ENCODE data around the gene ATP10A. TPM values are rescaled to one million over a fixed set of nuclear protein-coding genes. Genes with fewer than 3 reads are reported as not detected.
A peak's percentile ranks its signal among the peaks of the same experiment; 100 is the strongest.

ATP10A gene
- total RNA-seq, 2 experiments from 2014 or later, result 0.06 TPM; not detected in 1

- no peaks in the 10 kb centered on the region for H3K9me2 ChIP-seq (ENCODE audit: insufficient read depth, low read length)
- no peaks in the 10 kb centered on the region for H3K9me3 ChIP-seq (ENCODE audit: low read length)
- no peaks in the 10 kb centered on the region for H4K20me1 ChIP-seq (ENCODE audit: insufficient read depth, low read length)
- peak; percentile 45 for DNase-seq (ENCODE audit: low spot score)
- CTCF ChIA-PET (ENCODE audit: unreplicated experiment), result interaction anchor here (0.7 to 1.3 kb wide), 2 partner anchors 17 to 240 kb away, joined by 3 to 4 read pairs; no protein-coding TSS in a partner anchor
- H3K4me3 ChIP-seq (ENCODE audit: low read depth, low read length, poor library complexity, severe bottlenecking), result no peak overlapping the region
- no TSS peak for BruUV-seq (replicated peaks)
- H3K4me1 ChIP-seq (ENCODE audit: insufficient read depth, low read length, poor library complexity, severe bottlenecking), result no peaks in the 10 kb centered on the region
- no peak overlapping the region for H3K27ac ChIP-seq (ENCODE audit: low read depth, low read length, poor library complexity, severe bottlenecking)
- H3K79me2 ChIP-seq (ENCODE audit: insufficient read depth, low read depth, low read length), result no peaks in the 10 kb centered on the region
- TF ChIP-seq, protein P1, sequence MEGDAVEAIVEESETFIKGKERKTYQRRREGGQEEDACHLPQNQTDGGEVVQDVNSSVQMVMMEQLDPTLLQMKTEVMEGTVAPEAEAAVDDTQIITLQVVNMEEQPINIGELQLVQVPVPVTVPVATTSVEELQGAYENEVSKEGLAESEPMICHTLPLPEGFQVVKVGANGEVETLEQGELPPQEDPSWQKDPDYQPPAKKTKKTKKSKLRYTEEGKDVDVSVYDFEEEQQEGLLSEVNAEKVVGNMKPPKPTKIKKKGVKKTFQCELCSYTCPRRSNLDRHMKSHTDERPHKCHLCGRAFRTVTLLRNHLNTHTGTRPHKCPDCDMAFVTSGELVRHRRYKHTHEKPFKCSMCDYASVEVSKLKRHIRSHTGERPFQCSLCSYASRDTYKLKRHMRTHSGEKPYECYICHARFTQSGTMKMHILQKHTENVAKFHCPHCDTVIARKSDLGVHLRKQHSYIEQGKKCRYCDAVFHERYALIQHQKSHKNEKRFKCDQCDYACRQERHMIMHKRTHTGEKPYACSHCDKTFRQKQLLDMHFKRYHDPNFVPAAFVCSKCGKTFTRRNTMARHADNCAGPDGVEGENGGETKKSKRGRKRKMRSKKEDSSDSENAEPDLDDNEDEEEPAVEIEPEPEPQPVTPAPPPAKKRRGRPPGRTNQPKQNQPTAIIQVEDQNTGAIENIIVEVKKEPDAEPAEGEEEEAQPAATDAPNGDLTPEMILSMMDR (conservative IDR thresholded peaks at IDR 0.05; ENCODE audit: low read length), result peak; percentile 82
- no peak for TF ChIP-seq EZH2phosphoT487 (IDR thresholded peaks at IDR 0.05; ENCODE audit: borderline replicate concordance, low read depth, low read length)
- no peak overlapping the region for H3K4me2 ChIP-seq (ENCODE audit: low read length)
- POLR2A ChIA-PET, result no interaction called here
- intact Hi-C loops (cut with micrococcal nuclease; ENCODE audit: unreplicated experiment), result loop anchor here (1.0 kb wide), 1 partner anchor 241 kb away; no protein-coding TSS in a partner anchor
- H3K36me3 ChIP-seq (ENCODE audit: insufficient read depth, low read length), result no peaks in the 10 kb centered on the region
- no peak overlapping the region for H2AFZ ChIP-seq (ENCODE audit: low read length)
Observed at GRCh38 chr15:25693321-25694238, 169.5 kb downstream of the ATP10A start.

- no peaks in the 10 kb centered on the region for H3K4me1 ChIP-seq (ENCODE audit: insufficient read depth, low read length, poor library complexity, severe bottlenecking)
- no peaks in the 10 kb centered on the region for H3K79me2 ChIP-seq (ENCODE audit: insufficient read depth, low read depth, low read length)
- H3K4me2 ChIP-seq (ENCODE audit: low read length), result no peak overlapping the region
- H3K9me2 ChIP-seq (ENCODE audit: insufficient read depth, low read length), result no peaks in the 10 kb centered on the region
- no peak overlapping the region for H2AFZ ChIP-seq (ENCODE audit: low read length)
- H3K9me3 ChIP-seq (ENCODE audit: low read length), result no peaks in the 10 kb centered on the region
- H3K27ac ChIP-seq (ENCODE audit: low read depth, low read length, poor library complexity, severe bottlenecking), result no peak overlapping the region
- no peak for TF ChIP-seq EZH2phosphoT487 (IDR thresholded peaks at IDR 0.05; ENCODE audit: borderline replicate concordance, low read depth, low read length)
- TF ChIP-seq, protein P1 (conservative IDR thresholded peaks at IDR 0.05; ENCODE audit: low read length), result peak; percentile 55
- intact Hi-C loops (cut with micrococcal nuclease; ENCODE audit: unreplicated experiment), result no loop called here
- POLR2A ChIA-PET, result interaction anchor here (0.6 kb wide), 1 partner anchor 242 kb away, joined by 3 read pairs; no protein-coding TSS in a partner anchor
- BruUV-seq (replicated peaks), result no TSS peak
- no peak overlapping the region for H3K4me3 ChIP-seq (ENCODE audit: low read depth, low read length, poor library complexity, severe bottlenecking)
- CTCF ChIA-PET (ENCODE audit: unreplicated experiment), result no interaction called here
- DNase-seq (ENCODE audit: low spot score), result peak; percentile 3
- no peaks in the 10 kb centered on the region for H4K20me1 ChIP-seq (ENCODE audit: insufficient read depth, low read length)
- H3K36me3 ChIP-seq (ENCODE audit: insufficient read depth, low read length), result no peaks in the 10 kb centered on the region
Observed at GRCh38 chr15:25691544-25692430, 171.3 kb downstream of the ATP10A start.
